C1 segment of cervical spinal cord (tissue), 14 donors: Measurements from ENCODE around the gene MYRF.
A peak's percentile ranks its signal among the peaks of the same experiment; 100 is the strongest.

Experiments
- DNase-seq, 14 donors: peaks; one replicate each; lab custom pipeline; 2025; lab: John Stamatoyannopoulos, UW

Gene MYRF

DNA sequence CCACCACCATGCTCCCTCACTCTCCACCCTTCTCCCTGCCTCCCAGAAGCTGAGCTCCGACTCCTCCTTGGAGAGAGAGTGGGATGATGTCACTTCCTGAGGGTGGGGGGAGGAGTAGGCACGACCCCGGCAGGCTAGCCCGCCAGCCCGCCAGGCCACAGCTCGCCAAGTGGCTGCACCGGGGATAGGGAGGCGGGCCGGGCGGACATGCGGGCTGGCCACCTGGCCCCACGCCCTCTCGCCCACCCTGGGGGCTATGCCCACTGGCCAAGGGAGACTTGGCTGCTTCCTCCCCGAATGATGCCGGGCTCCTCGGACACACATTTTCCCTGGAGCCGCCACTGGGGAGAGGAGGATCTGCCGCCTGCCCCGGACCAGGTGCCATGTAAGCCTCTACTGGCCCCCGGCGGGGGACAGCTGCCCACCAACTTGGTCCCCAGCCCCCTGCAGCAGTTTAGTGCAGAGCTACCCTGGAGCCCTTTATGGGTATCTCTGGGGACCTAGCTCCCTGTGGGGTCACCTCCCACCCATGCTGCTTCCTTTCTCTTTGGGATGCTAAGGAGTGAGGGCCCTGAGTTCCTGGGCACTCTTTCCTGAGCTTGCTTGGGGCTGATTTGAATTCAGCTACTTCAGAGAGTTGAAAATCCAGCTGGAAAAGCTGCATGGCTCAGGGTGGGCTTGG lies 33.7 kb upstream of the MYRF start:
- peak in 4 of 14 donors; percentile 15 to 39 (median 28) for DNase-seq

DNA sequence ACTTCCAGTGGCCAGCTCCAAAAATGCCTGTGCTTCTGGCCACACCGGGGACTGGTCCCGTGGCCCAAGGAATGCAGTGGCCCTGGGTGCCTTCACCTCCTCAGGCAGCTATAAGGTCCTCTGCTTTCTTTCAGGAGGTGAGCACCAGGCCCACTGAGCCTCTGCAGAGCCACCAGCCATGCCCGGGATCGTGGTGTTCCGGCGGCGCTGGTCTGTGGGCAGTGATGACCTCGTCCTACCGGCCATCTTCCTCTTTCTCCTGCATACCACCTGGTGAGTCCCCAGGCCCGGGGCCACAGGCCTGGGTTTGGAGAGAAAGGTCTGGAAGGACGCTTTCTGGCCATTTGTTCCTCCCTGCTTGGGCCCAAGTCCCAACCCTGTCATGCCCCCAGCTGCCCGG lies 32.5 kb upstream of the MYRF start:
- DNase-seq, result no peak

DNA sequence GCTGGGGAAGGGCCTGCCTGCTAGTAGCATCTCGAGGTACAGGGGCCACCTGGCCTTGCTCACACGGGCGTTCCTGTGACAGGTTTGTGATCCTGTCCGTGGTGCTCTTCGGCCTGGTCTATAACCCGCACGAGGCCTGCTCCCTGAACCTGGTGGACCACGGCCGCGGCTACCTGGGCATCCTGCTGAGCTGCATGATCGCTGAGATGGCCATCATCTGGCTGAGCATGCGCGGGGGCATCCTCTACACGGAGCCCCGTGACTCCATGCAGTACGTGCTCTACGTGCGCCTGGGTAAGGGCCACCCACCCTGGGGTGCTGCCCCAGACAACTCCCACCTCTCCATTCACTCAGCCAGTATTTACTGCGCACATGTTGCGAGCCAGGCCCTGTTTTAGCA lies 31.8 kb upstream of the MYRF start:
- no peak for DNase-seq

DNA sequence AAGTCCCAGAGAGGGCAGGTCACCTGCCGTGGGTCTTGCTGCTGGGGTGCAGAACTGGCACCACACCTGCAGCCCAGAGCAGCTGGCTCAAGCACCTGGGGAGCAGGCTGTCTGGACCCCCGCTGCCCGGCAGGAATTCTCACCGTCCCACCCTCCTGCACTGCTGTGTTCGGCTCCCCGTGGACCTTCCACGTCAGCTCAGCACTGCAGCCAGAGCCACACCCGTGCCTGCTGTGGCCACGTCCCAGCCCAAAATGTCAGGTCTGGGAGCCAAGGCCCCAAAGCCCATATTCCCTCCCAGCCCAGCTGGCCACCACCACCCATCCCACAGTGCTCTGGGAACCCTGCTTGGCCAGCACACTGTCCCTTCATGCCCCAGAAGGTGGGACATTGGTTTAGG lies 28.0 kb upstream of the MYRF start:
- no peak for DNase-seq

DNA sequence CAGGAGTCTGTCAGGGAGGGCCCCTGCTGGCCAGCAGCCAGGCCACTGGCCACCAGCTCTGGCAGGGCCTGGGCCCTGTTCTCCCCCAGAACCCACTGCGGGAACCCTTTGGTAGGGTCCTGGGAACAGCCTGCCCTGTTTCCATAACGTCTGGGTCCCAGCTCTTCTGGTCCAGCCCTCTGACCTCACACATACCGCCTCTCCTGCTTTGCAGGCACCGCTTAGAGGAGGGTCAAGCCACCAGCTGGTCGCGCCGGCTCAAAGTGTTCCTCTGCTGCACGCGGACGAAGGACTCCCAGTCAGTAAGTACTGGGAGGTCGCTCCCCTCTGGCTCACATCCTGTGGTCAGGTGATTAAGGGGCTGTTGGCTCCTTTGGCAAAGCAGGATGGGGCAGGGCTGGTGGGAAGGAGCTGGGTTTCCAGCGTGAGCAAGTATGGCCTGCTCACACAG lies 26.6 kb upstream of the MYRF start:
- DNase-seq, result no peak

DNA sequence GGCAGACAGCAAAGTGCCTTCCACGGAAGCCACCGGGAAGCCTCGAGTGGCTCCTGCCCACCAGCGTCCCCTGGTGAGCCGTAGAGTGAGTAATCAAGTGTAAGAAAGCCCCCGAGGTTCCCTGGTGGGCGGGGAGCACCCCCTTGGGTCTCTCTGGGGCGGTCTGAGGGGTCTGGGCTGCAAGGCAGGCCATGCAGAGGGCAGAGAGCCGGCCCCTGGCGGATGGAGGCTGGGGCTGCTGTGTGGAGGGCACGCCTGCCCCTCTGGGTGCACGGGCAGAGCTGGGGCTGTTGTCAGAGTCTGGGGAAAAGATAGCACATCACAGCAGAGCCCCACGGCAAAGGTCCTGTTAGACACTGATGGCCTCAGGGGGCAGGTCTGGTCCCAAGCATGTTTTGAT lies 25.7 kb upstream of the MYRF start:
- no peak for DNase-seq

DNA sequence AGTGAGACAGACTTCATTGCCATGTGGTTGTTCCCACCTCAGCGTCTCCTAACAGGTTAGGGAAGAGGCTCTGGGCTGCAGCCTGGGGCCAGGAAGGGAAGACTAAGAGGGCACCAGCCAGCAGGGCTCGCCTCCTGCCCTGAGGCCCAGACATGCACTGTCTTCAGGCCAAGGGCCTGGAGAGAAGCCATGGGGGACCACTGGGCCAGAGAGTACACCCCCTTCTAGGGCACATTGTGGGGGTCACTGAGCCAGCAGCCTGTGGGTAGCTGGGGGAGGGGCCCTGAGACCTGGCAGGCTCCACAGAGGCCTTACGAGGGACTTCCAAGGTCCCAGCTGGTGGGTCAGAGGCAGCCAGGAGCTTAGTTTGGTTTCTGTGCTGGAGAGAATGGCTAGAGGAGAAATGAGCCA lies 25.0 kb upstream of the MYRF start:
- DNase-seq, result peak in 8 of 14 donors; percentile 16 to 70 (median 32)

DNA sequence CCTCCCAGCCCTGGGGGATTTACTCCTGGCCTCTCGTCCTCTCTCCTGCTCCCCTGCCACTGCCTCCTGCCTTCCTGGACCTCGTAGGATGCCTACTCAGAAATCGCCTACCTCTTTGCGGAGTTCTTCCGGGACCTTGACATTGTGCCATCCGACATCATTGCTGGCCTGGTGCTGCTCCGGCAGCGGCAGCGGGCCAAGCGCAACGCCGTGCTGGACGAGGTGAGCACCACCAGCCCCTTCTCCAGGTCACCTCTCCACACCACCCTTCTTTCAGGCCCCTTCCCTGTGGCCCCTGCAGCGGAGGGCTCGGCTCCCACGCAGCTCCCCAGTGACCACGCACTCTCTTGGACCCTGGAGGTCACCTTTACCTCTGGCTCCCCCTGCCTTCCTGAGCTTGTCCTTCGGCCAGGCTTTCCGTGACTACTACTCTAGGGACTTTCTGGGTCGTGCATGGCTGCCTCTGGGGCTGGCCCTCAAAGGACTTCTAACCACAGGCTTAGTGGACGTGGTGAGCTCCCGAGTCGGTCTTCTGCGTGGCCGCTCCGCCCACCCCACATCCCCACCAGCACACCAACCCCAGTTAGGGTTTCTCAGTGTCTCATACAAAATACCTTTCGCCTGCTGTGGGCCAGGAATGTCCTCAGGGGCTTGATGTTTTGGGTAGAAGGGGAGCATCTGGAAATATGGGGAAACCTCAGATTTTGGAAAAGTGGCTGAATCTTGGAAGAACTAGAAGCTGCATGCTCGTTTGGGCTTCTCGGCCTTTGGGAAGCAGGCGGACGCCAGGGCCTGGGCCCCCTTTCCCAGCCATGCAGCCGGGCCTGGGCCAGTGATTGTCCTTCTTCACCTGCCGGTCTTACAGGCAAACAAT lies 24.1 kb upstream of the MYRF start:
- no peak for DNase-seq

DNA sequence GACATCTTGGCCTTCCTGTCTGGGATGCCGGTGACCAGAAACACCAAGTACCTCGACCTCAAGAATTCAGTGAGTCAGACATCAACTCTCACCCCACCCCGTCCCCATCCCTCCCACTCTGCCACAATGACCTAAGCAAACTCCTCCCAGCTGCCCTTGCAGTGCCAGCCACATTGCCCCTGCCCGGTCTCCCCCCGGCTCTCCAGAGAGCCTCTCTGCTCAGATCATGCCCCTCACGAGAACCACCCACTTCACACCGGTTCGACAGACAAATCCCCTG lies 23.6 kb upstream of the MYRF start:
- no peak for DNase-seq

DNA sequence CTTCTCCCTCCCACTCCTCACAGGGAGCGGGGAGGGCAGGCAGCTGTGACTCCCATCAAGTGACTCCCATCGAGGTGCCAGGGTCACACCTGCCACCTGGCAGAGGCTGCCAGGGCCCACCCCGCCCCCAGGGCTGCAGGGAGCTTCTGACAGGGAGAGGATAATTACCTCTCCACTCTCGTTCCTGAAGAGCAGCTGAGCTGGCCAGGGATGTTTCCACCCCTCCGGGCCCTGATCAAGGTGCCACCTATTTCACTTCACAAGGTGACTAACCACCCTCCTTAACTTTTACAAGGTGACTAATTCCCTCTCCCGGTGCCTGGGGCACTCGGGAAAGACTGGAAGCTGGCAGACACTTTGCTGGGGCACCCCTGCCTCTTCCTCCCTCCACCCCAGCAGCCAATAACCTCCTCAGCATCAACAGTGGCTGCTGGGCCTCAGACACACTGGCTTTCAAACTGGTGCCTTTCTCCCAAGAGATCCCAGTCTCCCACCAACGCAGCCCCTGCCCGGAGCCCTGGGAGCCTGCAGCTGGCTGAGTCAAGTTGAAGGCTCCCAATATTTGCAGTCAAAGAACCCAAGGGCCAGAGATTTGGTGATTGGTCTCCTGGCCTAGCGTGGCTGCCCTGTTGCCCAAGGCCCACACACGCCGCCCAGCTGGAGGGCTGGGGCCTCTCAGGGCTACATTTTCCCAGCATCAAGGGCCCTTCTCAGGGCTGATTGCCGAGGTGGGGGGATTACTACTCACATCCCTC lies 22.0 kb upstream of the MYRF start:
- DNase-seq, result no peak

DNA sequence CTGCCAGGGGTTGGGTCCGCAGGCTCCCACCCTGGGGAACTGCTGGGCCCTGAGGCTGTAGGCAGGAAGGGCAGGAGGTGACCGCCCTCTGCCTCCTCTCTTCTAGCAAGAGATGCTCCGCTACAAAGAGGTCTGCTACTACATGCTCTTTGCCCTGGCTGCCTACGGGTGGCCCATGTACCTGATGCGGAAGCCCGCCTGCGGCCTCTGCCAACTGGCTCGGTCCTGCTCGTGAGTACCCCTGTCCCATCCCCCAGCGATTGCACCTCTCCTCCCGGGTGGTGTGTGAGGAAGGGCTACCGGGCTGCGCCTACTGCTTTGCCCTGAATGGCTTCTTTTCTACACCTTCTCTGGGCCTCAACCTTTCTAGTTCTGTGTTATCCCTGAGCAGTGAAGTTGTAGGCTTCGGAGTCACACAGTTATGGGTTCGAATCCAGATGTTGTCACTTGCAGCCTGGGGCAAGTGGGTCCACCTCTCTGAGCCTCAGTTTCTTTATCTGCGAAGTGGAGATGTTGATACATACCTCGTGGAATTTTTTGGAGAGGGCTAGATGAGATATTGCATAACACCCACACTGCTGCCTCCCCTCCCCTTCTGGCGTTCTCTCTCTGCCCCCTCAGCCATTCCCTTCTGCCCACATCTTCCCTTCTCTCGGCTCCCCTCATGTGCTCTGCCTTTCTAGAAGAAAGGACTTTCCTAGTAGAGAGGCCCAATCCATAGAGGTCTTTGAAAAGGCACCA lies 21.1 kb upstream of the MYRF start:
- no peak for DNase-seq

DNA sequence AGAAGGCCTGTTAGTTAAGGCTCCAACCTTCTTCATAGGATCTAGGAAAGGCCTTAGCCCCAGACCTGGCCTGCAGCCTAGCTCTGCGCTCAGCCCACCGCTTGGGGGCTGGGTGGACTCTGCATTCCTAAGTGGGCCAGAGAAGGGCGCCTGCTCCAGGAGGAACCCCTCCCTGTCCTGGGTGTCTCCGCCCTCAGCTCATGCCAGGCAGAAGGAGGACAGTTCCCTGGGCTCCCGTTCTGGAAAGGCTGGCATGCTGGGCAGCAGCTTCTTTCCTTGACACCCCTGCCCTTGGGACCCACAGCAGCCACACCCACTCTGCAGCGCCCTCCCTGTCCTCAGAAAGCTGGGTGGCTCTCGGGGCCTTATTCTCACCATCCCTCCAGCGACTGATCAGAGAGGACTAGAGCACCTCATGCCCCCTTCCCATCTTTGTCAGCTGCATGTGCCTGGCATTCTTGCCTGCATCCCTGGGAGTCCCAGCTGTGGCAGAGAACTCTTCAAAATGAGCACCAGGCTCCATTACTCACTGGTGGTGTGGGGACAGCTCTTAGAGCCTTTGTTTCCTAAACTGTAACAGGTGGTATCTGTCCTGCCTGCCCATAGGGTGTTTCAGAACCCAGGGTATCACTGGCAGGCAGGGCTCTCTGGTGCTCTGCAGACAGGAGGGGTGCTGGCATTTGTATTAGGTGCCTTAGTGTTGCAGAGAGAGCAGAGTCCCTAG lies 20.3 kb upstream of the MYRF start:
- peak in 5 of 14 donors; percentile 17 to 30 (median 19) for DNase-seq

DNA sequence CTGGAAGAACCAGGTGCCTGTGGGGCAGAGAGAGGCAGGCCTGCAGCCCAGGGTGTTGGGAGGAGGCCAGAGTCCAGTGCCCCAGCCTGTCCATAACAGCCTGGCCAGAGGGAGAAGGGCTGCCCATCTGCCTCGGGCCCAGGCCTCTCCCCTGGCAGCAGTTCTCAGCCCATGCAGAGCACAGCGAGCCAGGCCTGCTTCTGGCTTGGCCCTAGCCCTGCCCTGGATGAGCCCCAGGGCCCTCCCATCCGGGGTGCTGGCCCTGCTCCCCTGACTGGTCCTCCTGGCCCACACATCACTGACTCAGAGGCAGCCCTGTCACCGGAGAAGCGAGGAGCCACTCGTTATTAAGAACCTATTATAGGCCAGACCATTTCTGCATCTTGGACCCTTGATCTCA lies 19.7 kb upstream of the MYRF start:
- DNase-seq, result peak in 9 of 14 donors; percentile 18 to 80 (median 58)

DNA sequence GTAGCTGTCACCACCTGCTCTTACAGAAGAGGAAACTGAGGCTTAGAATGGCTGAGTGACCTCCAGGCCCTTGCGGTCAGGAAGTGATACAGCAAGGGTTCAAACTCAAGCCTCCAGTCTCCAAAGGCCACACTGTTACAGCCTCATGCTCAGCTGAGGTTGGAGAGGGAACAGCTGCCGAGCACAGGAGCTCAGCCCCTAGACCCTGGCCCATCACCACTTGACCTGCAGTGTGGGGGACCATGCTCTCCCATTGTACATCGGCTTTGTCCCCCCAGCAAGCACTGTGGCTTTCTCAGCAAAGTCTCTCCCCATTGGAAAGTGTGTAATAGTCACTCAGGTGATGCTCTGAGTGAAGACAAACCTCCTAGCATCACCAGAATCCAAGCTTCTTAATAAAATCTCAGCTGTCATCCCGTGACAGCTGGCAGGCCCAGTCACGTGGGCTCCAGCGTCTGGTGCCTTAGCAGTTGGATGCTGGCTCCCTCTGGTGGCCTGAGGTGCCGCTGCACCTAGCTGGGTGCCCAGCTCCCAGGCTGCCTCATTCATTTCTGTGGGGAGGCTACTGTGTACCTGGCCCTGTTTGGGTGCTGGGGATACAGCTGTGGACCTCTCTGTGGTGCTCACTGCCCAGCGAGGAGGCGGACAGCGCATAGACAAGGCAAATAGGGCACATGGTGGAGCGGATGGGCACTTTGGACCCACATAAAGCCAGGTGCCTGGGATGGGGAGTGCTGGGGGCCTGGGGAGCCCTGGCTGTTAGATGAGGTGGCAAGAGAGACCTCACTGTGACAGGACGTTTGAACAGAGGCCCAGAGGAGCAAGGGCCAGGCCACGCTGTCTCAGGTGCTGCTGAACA lies 19.1 kb upstream of the MYRF start:
- DNase-seq, result peak in 13 of 14 donors; percentile 27 to 79 (median 66)

DNA sequence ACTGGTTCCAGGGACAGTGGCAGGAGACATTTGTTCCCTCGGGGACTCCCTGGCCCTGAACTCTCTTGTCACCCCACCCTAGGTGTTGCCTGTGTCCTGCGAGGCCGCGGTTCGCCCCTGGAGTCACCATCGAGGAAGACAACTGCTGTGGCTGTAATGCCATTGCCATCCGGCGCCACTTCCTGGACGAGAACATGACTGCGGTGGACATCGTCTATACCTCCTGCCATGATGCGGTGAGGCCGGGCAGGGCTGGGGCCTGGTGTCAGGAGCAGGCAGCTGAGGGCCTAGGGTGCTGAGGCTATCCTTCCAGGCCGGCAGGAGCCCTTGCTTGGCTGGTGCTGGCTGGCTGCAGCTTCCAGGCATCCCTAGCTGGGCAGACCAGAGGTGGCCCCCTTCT lies 17.7 kb upstream of the MYRF start:
- no peak for DNase-seq

DNA sequence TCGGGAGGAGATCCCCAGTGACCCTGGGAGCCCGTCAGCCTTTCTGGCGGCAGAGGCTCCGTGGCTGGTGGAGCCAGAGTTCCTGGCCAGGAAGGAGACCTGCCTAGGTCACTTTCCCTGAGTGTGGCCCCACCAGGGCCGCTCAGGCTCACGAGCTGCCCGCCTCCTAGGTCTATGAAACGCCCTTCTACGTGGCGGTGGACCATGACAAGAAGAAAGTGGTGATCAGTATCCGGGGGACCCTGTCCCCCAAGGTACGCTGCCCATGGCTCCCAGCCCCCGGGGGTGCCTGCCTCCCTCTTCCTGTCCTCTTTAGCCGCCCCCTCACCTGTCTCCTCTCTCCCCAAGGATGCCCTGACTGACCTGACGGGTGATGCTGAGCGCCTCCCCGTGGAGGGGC lies 17.0 kb upstream of the MYRF start:
- no peak for DNase-seq

DNA sequence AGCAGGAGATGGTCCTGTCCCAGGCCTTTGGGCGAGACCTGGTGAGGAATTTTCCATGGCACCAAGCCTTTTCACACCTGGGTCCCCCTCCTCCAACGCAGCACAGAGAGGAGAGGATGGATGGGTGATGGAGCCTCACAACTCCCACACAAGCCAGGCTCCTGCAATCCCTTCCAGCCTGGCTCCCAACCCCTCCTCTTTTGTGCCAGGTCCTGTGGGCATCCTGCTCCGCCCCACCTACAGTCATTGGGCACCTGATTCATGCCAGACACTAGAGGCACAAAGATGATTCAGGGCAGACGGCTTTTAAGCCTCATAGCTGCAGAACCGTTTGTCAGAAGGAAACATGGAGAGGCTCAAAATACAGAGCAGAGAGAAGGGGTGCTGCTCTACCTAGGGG lies 16.1 kb upstream of the MYRF start:
- no peak for DNase-seq

DNA sequence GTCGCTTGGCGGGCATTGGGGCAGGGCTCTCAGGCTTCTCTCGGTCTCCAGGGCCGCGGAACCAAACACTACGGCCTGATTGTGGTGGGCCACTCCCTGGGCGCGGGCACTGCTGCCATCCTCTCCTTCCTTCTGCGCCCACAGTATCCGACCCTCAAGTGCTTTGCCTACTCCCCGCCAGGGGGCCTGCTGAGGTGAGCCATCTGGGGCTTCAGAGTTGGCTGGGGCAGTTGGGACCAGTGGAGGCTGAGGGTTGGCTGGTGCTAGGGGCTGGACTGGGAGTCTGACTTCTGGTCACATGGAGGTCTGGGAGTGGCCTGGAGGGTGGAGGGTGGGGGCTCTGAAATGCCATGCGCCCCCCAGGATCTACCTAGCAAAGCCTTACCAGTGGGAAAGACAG lies 15.3 kb upstream of the MYRF start:
- no peak for DNase-seq

DNA sequence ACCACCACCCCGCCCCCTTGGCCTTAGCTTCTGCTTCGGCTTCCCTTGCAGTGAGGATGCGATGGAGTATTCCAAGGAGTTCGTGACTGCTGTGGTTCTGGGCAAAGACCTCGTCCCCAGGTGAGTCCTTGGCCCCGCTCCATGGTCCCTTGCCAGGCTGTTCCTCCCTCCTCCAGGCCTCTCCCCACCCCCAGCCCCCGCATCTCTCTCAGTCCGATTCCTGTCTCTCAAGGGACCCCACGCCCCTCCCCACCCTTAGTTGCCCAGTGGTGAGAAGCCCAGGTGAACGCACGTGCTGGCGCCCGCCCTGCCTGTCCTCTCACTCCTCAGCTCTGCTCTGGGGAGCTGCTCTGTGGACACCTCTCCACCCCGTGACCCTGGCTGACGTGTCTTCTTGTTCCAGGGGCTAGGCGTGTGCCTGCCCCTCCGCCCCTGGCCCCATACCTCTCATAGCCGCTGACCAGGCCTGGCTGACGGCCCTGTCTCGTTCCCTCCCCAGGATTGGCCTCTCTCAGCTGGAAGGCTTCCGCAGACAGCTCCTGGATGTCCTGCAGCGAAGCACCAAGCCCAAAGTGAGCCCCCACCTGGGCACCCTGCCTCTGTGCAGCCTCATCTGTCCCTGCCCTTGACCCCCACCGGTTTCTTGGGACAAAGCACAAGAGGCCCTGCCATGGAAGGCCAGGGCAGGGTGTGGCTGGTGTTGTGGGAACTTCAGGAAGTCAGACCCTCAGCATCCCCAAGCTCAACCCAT lies 14.6 kb upstream of the MYRF start:
- DNase-seq, result no peak
